GM21825 (cell line): ENCODE data around the gene DVL3.

Experiments used
- ATAC-seq: cut with Tn5 transposase; IDR thresholded peaks from one replicate; pipeline ENCODE4 v1.9.1; 2021; ENCODE audit warnings: mild to moderate bottlenecking, moderate library complexity; ENCODE audit not compliant: unreplicated experiment

DVL3 gene

GRCh38 chr3:184209146-184209923, 54.2 kb downstream of the DVL3 start:
- no peak for ATAC-seq

GRCh38 chr3:184211297-184211696, 56.1 kb downstream of the DVL3 start:
- ATAC-seq = no peak

- no peak for ATAC-seq
Measured at GRCh38 chr3:184211718-184212117, 56.5 kb downstream of the DVL3 start.

GRCh38 chr3:184218814-184219213, 63.6 kb downstream of the DVL3 start:
- ATAC-seq = no peak

- no peak for ATAC-seq
Measured at GRCh38 chr3:184222521-184222920, 67.3 kb downstream of the DVL3 start.
